ENCODE data around the gene LRBA. TPM values are rescaled to one million over a fixed set of nuclear protein-coding genes. Genes with fewer than 3 reads are reported as not detected.
A peak's percentile ranks its signal among the peaks of the same experiment; 100 is the strongest.

LRBA gene
- total and polyA plus RNA-seq, 4 donors = 11.8 to 149 (median 34.2) TPM

DNA sequence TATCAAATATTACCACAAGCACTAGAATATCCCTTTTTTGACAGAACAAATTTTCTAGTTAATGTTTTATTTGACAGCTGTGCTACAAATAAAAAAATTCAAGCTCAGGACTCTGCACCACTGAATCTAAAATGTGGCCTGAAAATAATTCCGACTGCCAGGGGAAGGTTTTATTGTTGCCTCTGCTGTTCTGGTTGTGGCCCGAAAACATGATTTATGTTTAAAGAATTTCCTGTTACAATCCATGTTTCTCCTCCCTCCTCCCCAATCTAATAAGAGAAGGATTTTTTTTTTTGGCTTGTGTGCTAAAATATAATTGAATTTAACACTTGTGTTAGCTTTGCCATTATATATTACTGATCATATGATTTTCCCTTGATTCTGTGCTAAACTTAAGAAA is 709.1 kb downstream of the LRBA start:
- no peak overlapping the region for H3K9ac ChIP-seq (ENCODE audit: insufficient read depth in 1 of 2, low read length in 2 of 2)
- H3K9me3 ChIP-seq (ENCODE audit: control insufficient read depth in 4 of 4, insufficient read depth in 3 of 4, low read length in 3 of 4) = no peaks in the 10 kb centered on the region
- peaks cover 0 to 2% (median 0%) of the 10 kb centered on the region in 5 donors for H3K4me1 ChIP-seq (ENCODE audit: control insufficient read depth in 5 of 5, insufficient read depth in 5 of 5, low read length in 5 of 5)
- WGBS, 2 donors = 43 to 50% methylated on average over 2 of the region's 2 CpGs
- no peak overlapping the region for H3K27ac ChIP-seq (ENCODE audit: low read depth in 1 of 2, low read length in 1 of 2)
- H3K4me3 ChIP-seq = no peak overlapping the region
- TF ChIP-seq, protein P1, sequence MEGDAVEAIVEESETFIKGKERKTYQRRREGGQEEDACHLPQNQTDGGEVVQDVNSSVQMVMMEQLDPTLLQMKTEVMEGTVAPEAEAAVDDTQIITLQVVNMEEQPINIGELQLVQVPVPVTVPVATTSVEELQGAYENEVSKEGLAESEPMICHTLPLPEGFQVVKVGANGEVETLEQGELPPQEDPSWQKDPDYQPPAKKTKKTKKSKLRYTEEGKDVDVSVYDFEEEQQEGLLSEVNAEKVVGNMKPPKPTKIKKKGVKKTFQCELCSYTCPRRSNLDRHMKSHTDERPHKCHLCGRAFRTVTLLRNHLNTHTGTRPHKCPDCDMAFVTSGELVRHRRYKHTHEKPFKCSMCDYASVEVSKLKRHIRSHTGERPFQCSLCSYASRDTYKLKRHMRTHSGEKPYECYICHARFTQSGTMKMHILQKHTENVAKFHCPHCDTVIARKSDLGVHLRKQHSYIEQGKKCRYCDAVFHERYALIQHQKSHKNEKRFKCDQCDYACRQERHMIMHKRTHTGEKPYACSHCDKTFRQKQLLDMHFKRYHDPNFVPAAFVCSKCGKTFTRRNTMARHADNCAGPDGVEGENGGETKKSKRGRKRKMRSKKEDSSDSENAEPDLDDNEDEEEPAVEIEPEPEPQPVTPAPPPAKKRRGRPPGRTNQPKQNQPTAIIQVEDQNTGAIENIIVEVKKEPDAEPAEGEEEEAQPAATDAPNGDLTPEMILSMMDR (IDR thresholded peaks at IDR 0.05; ENCODE audit: control extremely low read depth, extremely low read depth) = no peak
- H3K27me3 ChIP-seq (ENCODE audit: control insufficient read depth in 3 of 3, insufficient read depth in 3 of 3, low read length in 2 of 3) = no peaks in the 10 kb centered on the region
- no peak for DNase-seq
- ATAC-seq (ENCODE audit: insufficient read depth, low FRiP score) = no peak
- H3K36me3 ChIP-seq (ENCODE audit: control insufficient read depth in 4 of 4, insufficient read depth in 4 of 4, low read length in 4 of 4) = no peaks in the 10 kb centered on the region

DNA sequence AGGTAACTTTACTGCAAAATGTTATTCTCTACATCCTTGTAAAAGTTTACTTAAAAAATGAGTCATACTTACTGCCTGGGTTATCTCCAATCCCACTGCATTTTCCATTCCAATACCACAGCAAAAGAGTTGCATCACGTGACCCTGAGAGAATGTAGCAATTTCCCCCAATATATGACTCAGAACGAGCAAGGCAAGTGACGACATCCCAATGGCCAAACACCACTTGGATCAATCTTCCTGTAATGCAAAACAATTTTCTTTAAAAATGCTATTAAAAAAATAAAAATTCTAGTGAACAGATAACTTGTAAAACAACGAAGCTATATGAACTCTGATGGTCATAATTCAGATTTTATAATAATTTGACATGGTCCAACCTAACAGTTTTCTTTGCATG is 712.5 kb downstream of the LRBA start:
- TF ChIP-seq, protein P1 (IDR thresholded peaks at IDR 0.05; ENCODE audit: control extremely low read depth, extremely low read depth) = no peak
- Histone ChIP-seq H3K27me3 (ENCODE audit: control insufficient read depth in 3 of 3, insufficient read depth in 3 of 3, low read length in 2 of 3) (no peaks in the 10 kb centered on the region), H3K4me1 (ENCODE audit: control insufficient read depth in 5 of 5, insufficient read depth in 5 of 5, low read length in 5 of 5) (peaks cover 0 to 2% (median 0%) of the 10 kb centered on the region in 5 donors), H3K4me3 (no peak overlapping the region), H3K27ac (ENCODE audit: low read depth in 1 of 2, low read length in 1 of 2) (no peak overlapping the region), H3K9me3 (ENCODE audit: control insufficient read depth in 4 of 4, insufficient read depth in 3 of 4, low read length in 3 of 4) (no peaks in the 10 kb centered on the region), H3K36me3 (ENCODE audit: control insufficient read depth in 4 of 4, insufficient read depth in 4 of 4, low read length in 4 of 4) (no peaks in the 10 kb centered on the region), H3K9ac (ENCODE audit: insufficient read depth in 1 of 2, low read length in 2 of 2) (no peak overlapping the region)
- WGBS, 2 donors = 38 to 57% methylated on average over 4 of the region's 4 CpGs
- ATAC-seq (ENCODE audit: insufficient read depth, low FRiP score) = no peak
- no peak for DNase-seq

DNA sequence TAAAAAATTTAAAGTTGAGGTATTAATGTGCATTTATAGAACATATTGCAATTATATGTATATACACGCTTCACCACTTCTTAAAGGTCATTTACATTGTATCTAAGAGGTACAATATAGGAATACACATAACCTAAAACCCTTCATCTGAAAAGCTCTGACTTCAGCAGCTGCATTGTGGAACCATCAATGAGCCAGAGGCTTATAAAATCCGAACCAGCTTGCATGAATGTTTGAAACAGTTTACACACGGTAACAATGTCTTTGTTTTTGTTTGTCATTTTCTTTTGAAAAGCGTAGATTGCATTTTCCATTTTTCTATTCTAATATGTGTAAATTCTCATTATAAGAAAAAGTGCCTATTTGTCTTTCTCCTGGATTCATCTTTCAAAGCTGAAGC is 715.3 kb downstream of the LRBA start:
- WGBS, 2 donors = 92 to 95% methylated on average over 4 of the region's 4 CpGs
- Histone ChIP-seq H3K27me3 (ENCODE audit: control insufficient read depth in 3 of 3, insufficient read depth in 3 of 3, low read length in 2 of 3) (no peaks in the 10 kb centered on the region), H3K9me3 (ENCODE audit: control insufficient read depth in 4 of 4, insufficient read depth in 3 of 4, low read length in 3 of 4) (no peaks in the 10 kb centered on the region), H3K4me1 (ENCODE audit: control insufficient read depth in 5 of 5, insufficient read depth in 5 of 5, low read length in 5 of 5) (no peaks in the 10 kb centered on the region), H3K4me3 (no peak overlapping the region), H3K27ac (ENCODE audit: low read depth in 1 of 2, low read length in 1 of 2) (no peak overlapping the region), H3K36me3 (ENCODE audit: control insufficient read depth in 4 of 4, insufficient read depth in 4 of 4, low read length in 4 of 4) (no peaks in the 10 kb centered on the region), H3K9ac (ENCODE audit: insufficient read depth in 1 of 2, low read length in 2 of 2) (no peak overlapping the region)
- ATAC-seq (ENCODE audit: insufficient read depth, low FRiP score) = no peak
- TF ChIP-seq, protein P1 (IDR thresholded peaks at IDR 0.05; ENCODE audit: control extremely low read depth, extremely low read depth) = no peak
- DNase-seq = no peak

DNA sequence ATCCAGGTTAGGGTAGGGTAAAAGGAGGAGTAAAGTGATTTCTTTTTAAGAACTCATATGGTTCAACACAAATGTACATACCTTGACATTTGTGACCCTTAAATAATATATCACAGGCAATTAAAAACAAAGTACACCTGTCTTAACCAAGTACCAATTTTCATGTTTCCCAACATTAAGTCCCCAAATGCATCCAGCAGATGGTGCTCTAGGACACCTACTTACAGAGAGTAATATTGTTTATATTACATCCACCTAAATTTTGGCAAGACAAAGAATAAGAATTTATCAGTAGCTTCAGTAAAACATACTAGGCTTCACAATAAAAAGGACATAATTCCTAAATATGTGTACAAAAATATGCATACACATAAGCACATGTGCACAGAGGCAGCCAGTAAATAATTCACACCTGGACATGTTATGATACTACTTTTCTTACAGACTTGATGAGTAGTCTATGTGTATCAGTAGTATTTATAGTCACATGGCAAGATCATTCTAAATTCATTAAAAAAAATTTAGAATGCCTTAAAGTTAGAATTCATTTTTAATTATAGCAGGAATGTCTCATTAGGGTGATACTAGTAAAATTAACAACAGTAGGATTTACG is 717.1 kb downstream of the LRBA start:
- no peak overlapping the region for H3K9ac ChIP-seq (ENCODE audit: insufficient read depth in 1 of 2, low read length in 2 of 2)
- no peaks in the 10 kb centered on the region for H3K27me3 ChIP-seq (ENCODE audit: control insufficient read depth in 3 of 3, insufficient read depth in 3 of 3, low read length in 2 of 3)
- 92 to 100% methylated on average over 1 of the region's 1 CpG for WGBS, 2 donors
- H3K27ac ChIP-seq (ENCODE audit: low read depth in 1 of 2, low read length in 1 of 2) = no peak overlapping the region
- no peaks in the 10 kb centered on the region for H3K36me3 ChIP-seq (ENCODE audit: control insufficient read depth in 4 of 4, insufficient read depth in 4 of 4, low read length in 4 of 4)
- no peak for ATAC-seq (ENCODE audit: insufficient read depth, low FRiP score)
- no peak overlapping the region for H3K4me3 ChIP-seq
- TF ChIP-seq, protein P1 (IDR thresholded peaks at IDR 0.05; ENCODE audit: control extremely low read depth, extremely low read depth) = peak; percentile 44
- no peaks in the 10 kb centered on the region for H3K9me3 ChIP-seq (ENCODE audit: control insufficient read depth in 4 of 4, insufficient read depth in 3 of 4, low read length in 3 of 4)
- DNase-seq = peak; percentile 40 to 78 (median 70)
- H3K4me1 ChIP-seq (ENCODE audit: control insufficient read depth in 5 of 5, insufficient read depth in 5 of 5, low read length in 5 of 5) = no peaks in the 10 kb centered on the region
